ENCODE measurements around the gene POSTN. TPM values are rescaled to one million over a fixed set of nuclear protein-coding genes. Genes with fewer than 3 reads are reported as not detected.

POSTN gene
- 32.6 and 39.8 TPM in 2 replicates for total RNA-seq (2014; rRNA removed; shearing (Covaris generic))

GRCh38 chr13:37598597-37598996 is at the start of gene POSTN:
Gene POSTN (minus strand): TSS chr13:37598768. CDS start chr13:37598726, 42 bp downstream.
- DNase-seq (ENCODE audit: low read depth): peak; percentile 45

- no peak for DNase-seq (ENCODE audit: low read depth)
These were observed 48.6 kb upstream of the POSTN start for GRCh38 chr13:37647031-37647650.

DNA sequence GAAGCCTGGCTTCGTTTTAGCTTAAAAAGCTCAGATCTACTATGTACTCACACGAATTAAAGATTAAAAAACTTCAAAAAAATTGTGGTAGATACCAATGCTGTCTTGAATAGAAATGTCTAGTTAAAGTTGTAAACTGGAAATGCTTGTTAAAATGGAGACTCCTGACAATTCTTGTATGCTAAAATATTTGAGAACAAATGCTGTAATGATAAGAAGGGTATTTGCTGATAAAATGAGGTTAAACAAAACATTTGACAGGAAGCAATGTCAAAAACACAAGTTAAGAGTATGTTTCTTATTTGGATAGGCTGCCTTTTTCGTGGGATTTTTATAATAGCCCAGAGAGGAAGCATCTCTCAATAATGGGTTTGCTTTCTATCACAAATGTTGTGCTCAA is 48.0 kb upstream of the POSTN start:
- no peak for DNase-seq (ENCODE audit: low read depth)

DNA sequence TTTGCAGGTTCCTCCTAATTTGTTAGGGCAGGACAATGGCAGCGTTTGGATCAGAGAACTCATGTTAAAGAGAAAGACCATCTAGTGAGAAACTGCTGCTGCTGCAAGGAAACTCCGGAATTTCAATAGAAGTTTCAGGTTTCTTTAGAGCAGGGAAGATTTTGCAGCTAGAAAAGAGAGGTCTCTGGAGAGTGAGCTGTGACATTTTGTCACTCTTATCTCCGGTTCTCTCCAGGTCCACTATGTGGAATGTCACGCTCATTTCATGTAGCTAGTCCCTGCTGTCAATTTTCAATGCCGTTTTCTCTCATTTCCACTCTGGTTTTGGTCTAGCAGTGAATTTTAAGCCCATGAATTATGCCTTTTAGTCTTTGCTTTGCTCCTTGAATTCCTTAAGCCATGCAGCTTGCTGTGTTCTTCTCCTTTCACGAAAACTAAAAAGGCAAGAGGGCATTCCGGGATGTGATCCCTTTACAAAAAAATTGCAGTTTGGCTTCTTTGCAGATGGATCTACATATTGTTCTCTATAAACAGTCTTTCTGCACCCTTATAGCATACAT is 46.7 kb upstream of the POSTN start:
- no peak for DNase-seq (ENCODE audit: low read depth)

DNA sequence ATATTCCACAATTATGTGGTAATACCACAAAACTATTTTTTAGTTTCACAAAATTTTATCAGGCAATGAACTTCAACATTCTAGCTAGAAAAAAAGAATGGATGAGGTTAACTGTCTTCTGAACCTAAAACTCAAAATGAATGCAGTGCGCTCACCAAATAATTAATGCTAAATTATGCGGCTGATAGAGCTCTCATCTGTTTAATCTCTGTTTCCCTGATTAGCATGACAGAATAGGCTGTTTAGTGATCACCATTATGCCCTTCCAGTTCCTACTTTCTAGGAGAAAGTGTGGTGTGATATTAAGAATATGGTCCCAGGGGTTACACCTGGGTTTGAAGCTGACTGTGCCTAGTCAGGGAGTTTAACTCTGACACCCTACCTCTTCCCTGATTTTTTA is 42.8 kb upstream of the POSTN start:
- DNase-seq (ENCODE audit: low read depth): no peak

DNA sequence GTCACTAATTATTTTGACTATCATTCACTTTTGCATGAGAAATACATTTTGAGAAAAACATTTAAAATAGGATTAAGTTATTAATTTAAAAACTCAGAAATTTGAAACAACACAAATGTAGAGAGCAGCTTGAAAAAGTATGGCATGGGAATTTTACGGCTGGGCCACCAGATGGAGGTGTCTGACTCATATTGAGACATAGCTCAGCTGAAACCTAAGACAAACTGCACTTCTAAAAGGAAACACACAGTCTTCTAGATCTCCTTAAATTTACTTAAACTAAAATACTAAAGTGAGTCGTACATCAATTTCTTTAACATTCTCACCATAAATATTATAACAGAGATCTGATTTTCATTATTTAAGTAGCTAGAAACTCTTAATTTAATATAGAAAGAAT is 41.9 kb upstream of the POSTN start:
- DNase-seq (ENCODE audit: low read depth): peak; percentile 63

GRCh38 chr13:37636701-37637100 is 38.1 kb upstream of the POSTN start:
- no peak for DNase-seq (ENCODE audit: low read depth)

DNA sequence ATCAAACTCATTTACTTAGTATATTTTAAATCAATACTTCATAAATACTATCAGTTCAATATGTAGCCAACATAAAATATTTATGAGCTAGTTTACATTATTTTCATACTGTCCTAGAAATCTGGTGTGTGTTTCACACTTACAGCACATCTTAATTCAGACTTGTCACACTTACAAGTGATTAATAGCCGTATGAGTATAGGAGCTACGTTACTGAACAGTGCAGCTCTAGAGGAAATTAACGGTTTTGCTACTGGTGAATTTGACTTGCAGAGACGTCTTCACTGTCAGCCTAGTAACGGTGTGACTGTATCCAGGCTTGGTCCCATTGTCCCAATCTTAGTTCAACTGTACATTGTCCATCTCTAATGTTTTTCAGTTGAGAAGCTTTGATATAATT is 33.7 kb upstream of the POSTN start:
- DNase-seq (ENCODE audit: low read depth): no peak

DNA sequence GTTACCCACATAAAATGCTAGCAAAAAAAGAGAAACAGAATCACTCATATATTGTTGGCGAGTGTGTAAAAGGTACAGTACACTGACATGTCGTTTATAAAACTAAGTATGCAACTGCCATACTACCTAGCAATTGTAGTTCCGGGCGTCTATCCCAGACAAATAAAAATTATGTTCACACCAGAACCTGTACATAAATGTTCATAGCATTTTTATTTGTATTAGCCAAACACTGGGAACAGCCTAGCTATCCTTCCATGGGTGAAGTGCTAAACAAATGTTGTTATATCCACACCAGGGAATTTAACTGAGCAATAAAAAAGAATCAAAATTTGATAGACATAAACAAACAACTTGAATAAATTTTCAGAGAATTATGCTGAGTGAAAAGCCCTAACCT is 28.9 kb upstream of the POSTN start:
- no peak for DNase-seq (ENCODE audit: low read depth)

- peak; percentile 86 for DNase-seq (ENCODE audit: low read depth)
These were observed 23.3 kb upstream of the POSTN start for GRCh38 chr13:37621811-37622361.

DNA sequence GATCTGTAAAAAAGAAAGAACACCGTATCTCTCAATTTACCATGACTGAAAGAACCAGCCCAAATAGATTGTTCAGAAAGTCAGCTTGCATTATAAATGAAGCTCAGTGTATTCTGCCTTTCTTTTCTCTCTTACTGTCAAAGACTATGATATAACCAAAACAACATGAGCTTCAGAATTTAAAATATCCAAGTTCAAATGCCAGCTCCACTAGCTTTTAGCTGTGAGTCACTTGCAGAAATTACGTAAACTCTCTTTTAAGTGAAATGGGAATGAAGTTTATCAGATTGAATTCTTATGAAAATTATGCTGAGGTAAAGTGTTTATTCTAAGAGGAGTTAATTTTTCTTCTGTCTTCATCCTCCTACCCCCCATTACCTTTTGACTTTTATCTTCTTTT is 20.0 kb upstream of the POSTN start:
- peak; percentile 48 for DNase-seq (ENCODE audit: low read depth)

DNA sequence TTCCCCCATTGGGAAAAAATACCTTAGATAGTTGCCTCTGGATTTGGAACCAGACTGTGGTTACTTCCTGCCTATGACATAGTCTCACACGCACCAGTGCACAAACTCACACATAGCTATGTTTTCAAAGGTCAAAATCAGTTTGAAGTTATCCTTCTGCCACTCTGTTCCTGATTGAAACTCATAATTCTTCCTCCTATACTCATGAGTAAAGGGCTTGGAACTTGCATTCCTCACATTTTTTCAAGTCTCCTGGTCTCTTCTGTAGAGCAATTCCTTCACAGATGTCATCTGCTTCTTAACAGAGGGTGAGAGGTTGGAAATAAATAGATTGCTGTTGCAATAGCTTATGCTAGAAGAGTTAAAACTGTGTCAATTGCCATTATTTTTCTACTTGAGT is 18.6 kb upstream of the POSTN start:
- DNase-seq (ENCODE audit: low read depth): peak; percentile 84

GRCh38 chr13:37616131-37616530 is 17.6 kb upstream of the POSTN start:
- DNase-seq (ENCODE audit: low read depth): no peak

DNA sequence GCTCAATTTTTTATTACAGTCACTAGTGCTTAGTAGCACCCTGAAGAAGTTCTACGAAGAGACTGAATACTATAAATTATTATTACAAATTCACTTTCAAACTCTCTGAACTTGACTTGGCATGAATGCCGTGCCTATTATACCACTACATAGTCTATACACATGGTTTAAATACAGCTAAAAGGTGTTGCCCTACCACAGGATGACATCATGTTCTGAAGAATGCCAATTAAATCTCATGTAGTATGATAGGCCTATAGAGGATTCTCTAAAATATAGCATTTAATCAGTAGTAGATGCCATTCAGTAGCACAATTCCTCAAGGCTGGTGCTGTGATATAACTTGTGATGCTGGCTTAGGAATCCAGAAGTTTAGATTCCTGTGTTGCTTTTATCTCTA is 16.7 kb upstream of the POSTN start:
- peak; percentile 29 for DNase-seq (ENCODE audit: low read depth)

GRCh38 chr13:37613638-37614037 is 15.1 kb upstream of the POSTN start:
- no peak for DNase-seq (ENCODE audit: low read depth)

GRCh38 chr13:37613236-37613635 is 14.7 kb upstream of the POSTN start:
- no peak for DNase-seq (ENCODE audit: low read depth)

DNA sequence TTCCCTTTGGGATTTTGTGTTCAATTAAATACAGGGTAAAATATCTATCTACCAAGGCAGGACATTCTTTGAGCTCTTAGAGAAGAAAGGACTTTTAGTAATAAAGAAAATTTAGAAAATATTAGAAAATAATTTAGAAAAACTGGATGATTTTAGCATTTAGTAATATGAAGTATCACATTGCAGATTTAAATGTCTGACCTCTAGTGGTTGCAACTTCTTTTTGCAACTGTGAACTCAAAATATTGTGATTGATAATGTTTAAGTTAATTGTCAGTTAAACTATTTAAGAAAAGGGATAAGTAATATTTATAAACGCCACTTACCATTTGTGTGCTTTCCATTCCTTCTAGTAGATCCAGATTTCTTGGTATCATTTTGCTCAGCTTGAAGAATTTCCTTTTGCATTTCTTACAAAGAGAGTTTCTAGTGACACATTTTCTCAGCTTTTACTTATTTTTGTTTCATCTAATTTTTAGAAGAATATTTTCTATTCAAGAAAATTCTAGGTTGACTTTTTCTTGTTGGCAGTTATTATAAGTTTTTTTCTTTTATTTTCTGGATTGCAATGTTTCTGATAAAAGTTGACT is 10.3 kb upstream of the POSTN start:
- DNase-seq (ENCODE audit: low read depth): no peak

DNA sequence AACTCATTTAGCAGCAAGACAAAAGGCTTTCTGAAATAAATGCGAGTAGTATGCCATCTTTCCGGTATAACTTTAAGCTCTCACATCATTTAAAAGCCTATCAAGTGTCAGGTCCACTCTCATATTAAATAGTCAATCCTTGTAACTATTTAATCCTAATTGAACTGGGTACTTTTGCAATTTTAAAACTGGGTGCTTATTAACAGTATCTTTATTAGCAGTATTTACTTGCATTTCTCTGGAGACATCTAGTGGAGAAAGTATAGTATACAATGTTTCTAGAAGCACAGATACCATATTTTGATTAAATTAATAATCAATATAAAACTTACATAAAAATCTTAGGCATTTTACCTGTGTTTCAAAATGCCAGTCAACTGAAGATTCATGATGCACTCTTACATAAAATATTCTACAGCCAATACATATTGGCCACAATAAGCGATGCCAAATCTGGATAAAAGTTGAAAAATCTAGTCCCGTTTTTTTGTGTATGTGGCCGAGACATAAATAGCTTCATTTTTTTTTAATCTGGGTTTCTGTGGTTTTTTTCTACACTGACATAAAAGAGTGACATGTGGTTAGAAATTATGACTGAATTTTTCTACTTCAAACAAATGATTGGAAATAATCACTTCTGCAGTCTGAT is 4.3 kb upstream of the POSTN start:
- peak; percentile 34 for DNase-seq (ENCODE audit: low read depth)

DNA sequence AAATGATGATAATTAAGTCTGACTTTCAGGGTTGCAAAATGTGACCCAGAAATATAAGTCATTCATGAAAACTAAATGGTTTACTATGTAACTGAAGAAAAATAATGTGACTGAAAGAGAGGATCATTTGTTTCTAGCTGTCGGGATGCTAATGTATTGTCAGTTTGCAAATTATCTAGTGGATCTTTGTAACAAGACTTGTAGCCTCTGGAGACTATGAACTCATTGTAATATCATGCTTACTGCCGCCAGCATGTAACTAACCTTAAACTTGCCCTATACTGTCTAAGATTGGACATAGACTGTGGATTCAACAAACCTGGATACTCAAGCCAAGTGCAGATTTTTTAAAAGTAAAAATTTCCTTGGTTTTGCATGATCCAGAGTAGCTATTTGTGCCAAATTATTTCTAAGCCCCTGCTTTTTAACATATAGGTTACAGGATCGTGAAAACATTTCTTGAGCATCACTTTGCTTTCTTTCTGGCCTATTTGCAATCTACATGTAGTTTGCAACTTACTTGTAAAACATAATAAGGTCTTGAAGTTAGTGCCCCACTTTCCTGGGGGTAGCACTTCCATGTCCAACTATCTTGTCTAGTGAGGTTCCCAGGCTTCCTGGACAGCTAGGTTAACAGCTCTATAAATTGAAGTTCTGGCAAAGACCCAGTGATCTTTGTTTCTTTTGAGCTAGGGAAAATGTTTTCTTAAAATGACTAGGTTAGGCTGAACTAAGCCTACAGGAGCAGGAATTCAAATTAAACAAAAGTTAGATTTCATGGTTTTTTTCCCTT is 3.3 kb upstream of the POSTN start:
- no peak for DNase-seq (ENCODE audit: low read depth)

- no peak for DNase-seq (ENCODE audit: low read depth)
These were observed 951 bp upstream of the POSTN start for GRCh38 chr13:37599519-37599918.

GRCh38 chr13:37597477-37598025 is 1.0 kb downstream of the POSTN start:
- no peak for DNase-seq (ENCODE audit: low read depth)

- DNase-seq (ENCODE audit: low read depth): no peak
These were observed 1.8 kb downstream of the POSTN start for GRCh38 chr13:37596805-37597204.

Measured in RPMI7951 (cell line).